CD4-positive, alpha-beta T cell (primary cell): ENCODE data around the gene TNFRSF17. TPM values are rescaled to one million over a fixed set of nuclear protein-coding genes. Genes with fewer than 3 reads are reported as not detected.

Source experiments
- ATAC-seq: fragments of 200-7000 bp; cut with Tn5 transposase; one replicate; pipeline ENCODE4 v1.10.0; 2022; ENCODE audit warnings: mild to moderate bottlenecking; ENCODE audit not compliant: poor library complexity
- CTCF ChIA-PET: fragments of 350-600 bp; sonication (Branson Sonifier 250); formaldehyde crosslinking; loops from one replicate; lab custom pipeline; 2021; ENCODE audit warnings: antibody characterized with exemption, inconsistent platforms; lab: Charles Lee
- POLR2A ChIA-PET: fragments of 350-600 bp; sonication (Branson Sonifier 250); formaldehyde crosslinking; loops from one replicate; lab custom pipeline; 2021; ENCODE audit warnings: antibody characterized with exemption, inconsistent platforms; lab: Charles Lee
- DNase-seq, 14 experiments: peaks; one replicate each; pipeline ENCODE4 v3.0.0-alpha.2; 2013 to 2020; ENCODE audit warnings: mixed read lengths in 2 of 14
- H3K27ac ChIP-seq, 2 donors: one replicate each; pipeline versions ENCODE4 v1.5.1 to v1.7.0; 2013; ENCODE audit warnings: low read length in 2 of 2, low read depth in 1 of 2, mild to moderate bottlenecking in 1 of 2
- H3K27me3 ChIP-seq, 2 experiments: 1 replicate in 1 of 2; 2 replicates in 1 of 2; pipeline versions ENCODE4 v1.6.1 to v1.7.0; 2013; ENCODE audit warnings: low read length in 2 of 2, control low read depth in 1 of 2, mild to moderate bottlenecking in 1 of 2, moderate library complexity in 1 of 2; ENCODE audit not compliant: insufficient read depth in 2 of 2, control insufficient read depth in 1 of 2
- H3K36me3 ChIP-seq: one replicate; pipeline ENCODE4 v1.6.1; 2013; ENCODE audit warnings: low read length, control low read depth; ENCODE audit not compliant: insufficient read depth
- H3K4me1 ChIP-seq: one replicate; pipeline ENCODE4 v1.6.1; 2013; ENCODE audit warnings: low read length, control low read depth; ENCODE audit not compliant: insufficient read depth
- H3K4me3 ChIP-seq: one replicate; pipeline ENCODE4 v1.5.1; 2013; ENCODE audit warnings: mild to moderate bottlenecking, low read length, moderate library complexity
- H3K9me3 ChIP-seq, 2 experiments: 1 replicate in 1 of 2; 2 replicates in 1 of 2; pipeline versions ENCODE4 v1.6.1 to v1.7.0; 2013; ENCODE audit warnings: low read length in 2 of 2, mild to moderate bottlenecking in 2 of 2, control low read depth in 1 of 2, moderate library complexity in 1 of 2; ENCODE audit not compliant: control insufficient read depth in 1 of 2, insufficient read depth in 1 of 2
- H3K27ac Mint-ChIP-seq: one replicate; pipeline ENCODE4 v1.8.0; 2020; ENCODE audit warnings: mixed read lengths
- H3K27me3 Mint-ChIP-seq: one replicate; pipeline ENCODE4 v1.8.0; 2021; ENCODE audit warnings: mixed read lengths
- H3K36me3 Mint-ChIP-seq: one replicate; pipeline ENCODE4 v1.8.0; 2021; ENCODE audit warnings: low read depth, mixed read lengths
- H3K4me1 Mint-ChIP-seq: one replicate; pipeline ENCODE4 v1.8.0; 2021; ENCODE audit warnings: low read depth, mixed read lengths
- H3K4me3 Mint-ChIP-seq: one replicate; pipeline ENCODE4 v1.8.0; 2020; ENCODE audit warnings: mild to moderate bottlenecking, mixed read lengths
- H3K9me3 Mint-ChIP-seq: one replicate; pipeline ENCODE4 v1.8.0; 2020; ENCODE audit warnings: mixed read lengths
- CTCF ChIP-seq: fragments of 200-600 bp; IDR thresholded peaks from one replicate; pipeline ENCODE4 v1.8.0; 2022; ENCODE audit warnings: antibody characterized with exemption, mild to moderate bottlenecking
- intact Hi-C, 2 experiments: fragments of 100-400 bp; cut with DNase I in 1 of 2; cut with micrococcal nuclease in 1 of 2; formaldehyde crosslinking; loops; one replicate each; pipeline versions ENCODE4 v1.15.1 to v1.9.0; 2023 to 2025; cut with DNase I, micrococcal nuclease
- total RNA-seq, 174 experiments: library from RNA in 2 of 174; stranded (reverse) in 2 of 174; gene quantifications; one replicate each; pipeline ENCODE4 v1.2.3 and lab custom pipeline; 2021 to 2026

Gene TNFRSF17
- total RNA-seq, 2 experiments from 2014 or later, result not detected

GRCh38 chr16:12006637-12007036 lies 41.6 kb downstream of the TNFRSF17 start:
- ChIA-PET POLR2A (no interaction called here), CTCF (no interaction called here)

GRCh38 chr16:12009462-12009861 lies 44.5 kb downstream of the TNFRSF17 start:
- DNase-seq (peak in 9 of 14 experiments; percentile 1 to 47 (median 17)), ATAC-seq (peak; percentile 77)
- Histone ChIP-seq H3K9me3 (no peaks in the 10 kb centered on the region), H3K4me1 (peaks cover 6% of the 10 kb centered on the region), H3K27me3 (no peaks in the 10 kb centered on the region), H3K36me3 (no peaks in the 10 kb centered on the region), H3K27ac (no peak overlapping the region), H3K4me3 (no peak overlapping the region)
- H3K27me3 Mint-ChIP-seq, result no peaks in the 10 kb centered on the region
- TF ChIP-seq CTCF, result no peak
- POLR2A ChIA-PET, result interaction anchor here (1.5 to 1.7 kb wide), 2 partner anchors 32 to 93 kb away, joined by 4 to 5 read pairs; partner anchors contain the start of genes GSPT1 and SNX29
- CTCF ChIA-PET, result no interaction called here
- no peaks in the 10 kb centered on the region for H3K9me3 Mint-ChIP-seq
- peaks cover 14% of the 10 kb centered on the region for H3K36me3 Mint-ChIP-seq
- peak overlapping the region; percentile 16 for H3K4me3 Mint-ChIP-seq
- intact Hi-C loops, result no loop called here
- peak overlapping the region; percentile 86 for H3K27ac Mint-ChIP-seq
- peaks cover 29% of the 10 kb centered on the region for H3K4me1 Mint-ChIP-seq

More at GRCh38 chr16:12006637-12007036, 41.6 kb downstream of the TNFRSF17 start:
- Histone ChIP-seq H3K36me3 (no peaks in the 10 kb centered on the region), H3K4me1 (peaks cover 6% of the 10 kb centered on the region), H3K9me3 (no peaks in the 10 kb centered on the region), H3K27ac (no peak overlapping the region), H3K4me3 (no peak overlapping the region), H3K27me3 (no peaks in the 10 kb centered on the region)
- peaks cover 14% of the 10 kb centered on the region for H3K36me3 Mint-ChIP-seq
- H3K27ac Mint-ChIP-seq, result peak overlapping the region; percentile 59
- peaks cover 24% of the 10 kb centered on the region for H3K4me1 Mint-ChIP-seq
- no peak overlapping the region for H3K4me3 Mint-ChIP-seq
- no peaks in the 10 kb centered on the region for H3K9me3 Mint-ChIP-seq
- ATAC-seq (no peak), DNase-seq (no peak)
- H3K27me3 Mint-ChIP-seq, result no peaks in the 10 kb centered on the region
- intact Hi-C loops, result no loop called here
- TF ChIP-seq CTCF, result no peak

GRCh38 chr16:12009922-12010321 lies 44.9 kb downstream of the TNFRSF17 start:
- H3K27ac Mint-ChIP-seq, result peak overlapping the region; percentile 86

More at GRCh38 chr16:12009922-12010321, 44.9 kb downstream of the TNFRSF17 start:
- H3K9me3 Mint-ChIP-seq, result no peaks in the 10 kb centered on the region
- CTCF ChIA-PET, result no interaction called here
- DNase-seq (no peak), ATAC-seq (no peak)
- no peak for TF ChIP-seq CTCF
- no peaks in the 10 kb centered on the region for H3K27me3 ChIP-seq
- no peak overlapping the region for H3K4me3 ChIP-seq
- H3K4me1 ChIP-seq, result peaks cover 6% of the 10 kb centered on the region
- H3K36me3 ChIP-seq, result no peaks in the 10 kb centered on the region
- POLR2A ChIA-PET, result interaction anchor here (1.1 to 1.7 kb wide), 3 partner anchors 33 to 158 kb away, joined by 3 to 5 read pairs (median 4); partner anchors contain the start of genes GSPT1, RSL1D1 and SNX29
- peaks cover 29% of the 10 kb centered on the region for H3K4me1 Mint-ChIP-seq
- intact Hi-C loops, result no loop called here
- H3K27me3 Mint-ChIP-seq, result no peaks in the 10 kb centered on the region
- peaks cover 14% of the 10 kb centered on the region for H3K36me3 Mint-ChIP-seq
- no peaks in the 10 kb centered on the region for H3K9me3 ChIP-seq
- H3K27ac ChIP-seq, result no peak overlapping the region
- peak overlapping the region; percentile 16 for H3K4me3 Mint-ChIP-seq
